Measurements from ENCODE around the gene HEBP2.
A peak's percentile ranks its signal among the peaks of the same experiment; 100 is the strongest.

Gene HEBP2

GRCh38 chr6:138397128-138398122 is 6.6 kb upstream of the HEBP2 start:
- no peak for DNase-seq (ENCODE audit: low read depth in 2 of 2)

- DNase-seq (ENCODE audit: low read depth in 2 of 2): no peak
These were observed 3.7 kb upstream of the HEBP2 start for GRCh38 chr6:138400326-138400725.

GRCh38 chr6:138401960-138402837 is 1.8 kb upstream of the HEBP2 start:
- no peak for DNase-seq (ENCODE audit: low read depth in 2 of 2)

GRCh38 chr6:138402838-138403187 is 1.2 kb upstream of the HEBP2 start:
- no peak for DNase-seq (ENCODE audit: low read depth in 2 of 2)

- DNase-seq (ENCODE audit: low read depth in 2 of 2): peak in 1 of 2 donors; percentile 1
These were observed 661 bp upstream of the HEBP2 start for GRCh38 chr6:138403324-138403800.

- DNase-seq (ENCODE audit: low read depth in 2 of 2): peak in 1 of 2 donors; percentile 1
These were observed 779 bp downstream of the HEBP2 start for GRCh38 chr6:138404666-138405337.

GRCh38 chr6:138405816-138406413 is 1.9 kb downstream of the HEBP2 start:
- no peak for DNase-seq (ENCODE audit: low read depth in 2 of 2)

GRCh38 chr6:138406443-138406842 is 2.4 kb downstream of the HEBP2 start:
- no peak for DNase-seq (ENCODE audit: low read depth in 2 of 2)

GRCh38 chr6:138410048-138410735 is 6.2 kb downstream of the HEBP2 start:
- no peak for DNase-seq (ENCODE audit: low read depth in 2 of 2)

- DNase-seq (ENCODE audit: low read depth in 2 of 2): no peak
These were observed 7.2 kb downstream of the HEBP2 start for GRCh38 chr6:138410972-138411880.

GRCh38 chr6:138415125-138415524 is 11.1 kb downstream of the HEBP2 start:
- DNase-seq (ENCODE audit: low read depth in 2 of 2): no peak

- no peak for DNase-seq (ENCODE audit: low read depth in 2 of 2)
These were observed 12.2 kb downstream of the HEBP2 start for GRCh38 chr6:138416206-138416605.

GRCh38 chr6:138417493-138418117 is 13.6 kb downstream of the HEBP2 start:
- no peak for DNase-seq (ENCODE audit: low read depth in 2 of 2)

GRCh38 chr6:138418118-138418742 is 14.2 kb downstream of the HEBP2 start:
- no peak for DNase-seq (ENCODE audit: low read depth in 2 of 2)

GRCh38 chr6:138419766-138420165 is 15.7 kb downstream of the HEBP2 start:
- DNase-seq (ENCODE audit: low read depth in 2 of 2): no peak

- DNase-seq (ENCODE audit: low read depth in 2 of 2): no peak
These were observed 16.3 kb downstream of the HEBP2 start for GRCh38 chr6:138420356-138420755.

GRCh38 chr6:138421089-138421488 is 17.1 kb downstream of the HEBP2 start:
- no peak for DNase-seq (ENCODE audit: low read depth in 2 of 2)

GRCh38 chr6:138421608-138422007 is 17.6 kb downstream of the HEBP2 start:
- no peak for DNase-seq (ENCODE audit: low read depth in 2 of 2)

- DNase-seq (ENCODE audit: low read depth in 2 of 2): no peak
These were observed 18.8 kb downstream of the HEBP2 start for GRCh38 chr6:138422861-138423260.
